Fibroblast of villous mesenchyme (primary cell): ENCODE measurements around the gene MTUS2. TPM values are rescaled to one million over a fixed set of nuclear protein-coding genes. Genes with fewer than 3 reads are reported as not detected.

Experiments used
- DNase-seq: peaks from one replicate; pipeline ENCODE4 v3.0.0-alpha.2; 2010; ENCODE audit warnings: low read depth
- H3K4me3 ChIP-seq: 2 replicates; pipeline ENCODE4 v1.5.1; 2011; ENCODE audit warnings: low read depth, mild to moderate bottlenecking, low read length
- total RNA-seq: library from RNA; depleted of rRNA; stranded (reverse); fragments of >200 nt; gene quantifications from 2 replicates; pipeline ENCODE4 v1.2.3, GENCODE V29; 2012
- TF ChIP-seq, protein P1 (sequence below): IDR thresholded peaks from 2 replicates; pipeline ENCODE4 v1.5.1; 2012; ENCODE audit warnings: low read depth, mild to moderate bottlenecking, low read length; ENCODE audit not compliant: insufficient read depth

The MTUS2 gene
- total RNA-seq, 1 donor: 1.3 TPM

GRCh38 chr13:29050719-29051118, 230.6 kb downstream of the MTUS2 start:
- TF ChIP-seq, protein P1, sequence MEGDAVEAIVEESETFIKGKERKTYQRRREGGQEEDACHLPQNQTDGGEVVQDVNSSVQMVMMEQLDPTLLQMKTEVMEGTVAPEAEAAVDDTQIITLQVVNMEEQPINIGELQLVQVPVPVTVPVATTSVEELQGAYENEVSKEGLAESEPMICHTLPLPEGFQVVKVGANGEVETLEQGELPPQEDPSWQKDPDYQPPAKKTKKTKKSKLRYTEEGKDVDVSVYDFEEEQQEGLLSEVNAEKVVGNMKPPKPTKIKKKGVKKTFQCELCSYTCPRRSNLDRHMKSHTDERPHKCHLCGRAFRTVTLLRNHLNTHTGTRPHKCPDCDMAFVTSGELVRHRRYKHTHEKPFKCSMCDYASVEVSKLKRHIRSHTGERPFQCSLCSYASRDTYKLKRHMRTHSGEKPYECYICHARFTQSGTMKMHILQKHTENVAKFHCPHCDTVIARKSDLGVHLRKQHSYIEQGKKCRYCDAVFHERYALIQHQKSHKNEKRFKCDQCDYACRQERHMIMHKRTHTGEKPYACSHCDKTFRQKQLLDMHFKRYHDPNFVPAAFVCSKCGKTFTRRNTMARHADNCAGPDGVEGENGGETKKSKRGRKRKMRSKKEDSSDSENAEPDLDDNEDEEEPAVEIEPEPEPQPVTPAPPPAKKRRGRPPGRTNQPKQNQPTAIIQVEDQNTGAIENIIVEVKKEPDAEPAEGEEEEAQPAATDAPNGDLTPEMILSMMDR: no peak
- H3K4me3 ChIP-seq: no peak overlapping the region
- DNase-seq: no peak

DNA sequence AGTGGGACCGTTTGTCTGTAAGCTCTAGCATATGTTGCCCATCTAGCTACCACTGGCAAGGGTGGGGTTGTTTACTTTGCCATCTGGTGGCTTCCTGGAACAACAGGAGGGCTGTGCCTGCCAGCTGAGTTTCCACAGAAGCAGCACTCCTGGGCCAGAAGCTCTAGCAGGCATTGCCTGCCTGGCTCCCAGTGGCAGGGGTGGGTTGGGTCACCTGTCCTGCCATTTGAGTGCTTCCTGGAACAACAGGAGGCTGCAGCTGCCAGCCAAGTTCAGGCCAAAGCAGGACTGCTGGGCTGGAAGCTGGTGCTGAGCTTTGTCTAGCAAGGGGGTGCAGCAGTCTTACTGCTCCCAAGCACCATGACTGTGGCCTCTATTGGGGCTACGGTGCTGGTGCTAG, 239.7 kb downstream of the MTUS2 start:
- TF ChIP-seq, protein P1: no peak
- DNase-seq: no peak
- H3K4me3 ChIP-seq: no peak overlapping the region

DNA sequence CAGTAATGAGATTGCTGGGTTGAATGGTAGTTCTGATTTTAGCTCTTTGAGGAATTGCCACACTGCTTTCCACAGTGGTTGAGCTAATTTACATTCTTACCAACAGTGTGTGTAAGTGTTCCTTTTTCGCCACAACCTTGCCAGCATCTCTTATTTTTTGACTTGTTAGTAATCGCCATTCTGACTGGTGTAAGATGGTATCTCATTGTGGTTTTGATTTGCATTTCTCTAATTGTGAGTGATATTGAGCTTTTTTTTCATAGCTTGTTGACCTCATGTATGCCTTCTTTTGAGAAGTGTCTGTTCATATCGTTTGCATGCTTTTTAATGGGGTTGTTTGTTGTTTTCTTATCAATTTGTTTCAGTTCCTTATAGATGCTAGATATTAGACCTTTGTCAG, 245.0 kb downstream of the MTUS2 start:
- DNase-seq: no peak
- H3K4me3 ChIP-seq: no peak overlapping the region
- TF ChIP-seq, protein P1: no peak

DNA sequence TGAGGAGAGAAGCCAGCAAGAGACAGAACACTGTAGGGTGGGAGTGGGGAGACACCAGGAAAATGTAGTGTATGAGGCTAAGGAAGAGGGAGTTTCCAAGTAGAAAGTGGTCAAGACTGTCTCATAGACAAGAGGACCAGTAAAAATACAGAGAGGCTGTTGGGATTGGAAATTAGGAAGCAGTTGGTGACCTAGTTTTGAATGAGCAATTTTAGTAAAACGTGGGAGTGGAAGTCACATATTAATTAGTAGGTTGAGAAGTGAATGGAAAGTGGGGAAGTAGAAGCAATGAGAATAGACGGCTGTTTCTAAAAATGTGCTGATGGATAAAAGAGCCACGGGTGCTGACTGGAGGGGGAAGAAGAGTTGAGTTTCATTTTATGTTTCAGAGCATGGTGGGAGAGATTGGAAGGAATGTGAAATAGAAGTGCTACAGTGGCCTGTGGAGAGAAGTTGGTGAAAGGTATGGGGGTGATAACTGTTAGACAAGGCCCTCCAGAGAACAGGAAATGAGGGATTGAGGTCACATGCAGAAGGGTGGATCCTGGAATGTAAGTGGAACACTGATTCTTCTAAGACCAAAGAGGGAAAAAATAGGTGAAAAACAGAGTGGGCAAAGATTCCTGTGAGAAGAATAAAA, 247.3 kb downstream of the MTUS2 start:
- DNase-seq: no peak
- TF ChIP-seq, protein P1: no peak
- H3K4me3 ChIP-seq: no peak overlapping the region

DNA sequence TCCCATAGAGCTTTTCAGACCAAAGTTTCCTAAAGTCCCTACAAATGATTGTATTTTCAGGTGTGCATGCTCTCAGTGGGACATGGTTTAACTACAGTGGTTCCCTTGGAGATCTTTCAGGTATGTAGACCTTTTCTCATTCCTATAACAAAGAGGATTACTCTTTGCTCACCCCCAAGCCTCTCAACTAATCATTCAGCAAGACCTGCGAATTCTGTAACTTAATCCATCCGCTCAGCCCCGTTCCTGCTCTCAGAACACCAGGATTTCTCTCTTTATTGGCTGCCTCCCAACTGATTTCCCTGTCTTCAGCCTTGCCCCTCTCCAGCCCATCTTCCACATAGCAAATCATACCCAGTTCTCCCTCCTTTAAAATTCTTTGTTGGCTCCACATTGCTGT, 253.6 kb downstream of the MTUS2 start:
- TF ChIP-seq, protein P1: no peak
- no peak overlapping the region for H3K4me3 ChIP-seq
- no peak for DNase-seq

DNA sequence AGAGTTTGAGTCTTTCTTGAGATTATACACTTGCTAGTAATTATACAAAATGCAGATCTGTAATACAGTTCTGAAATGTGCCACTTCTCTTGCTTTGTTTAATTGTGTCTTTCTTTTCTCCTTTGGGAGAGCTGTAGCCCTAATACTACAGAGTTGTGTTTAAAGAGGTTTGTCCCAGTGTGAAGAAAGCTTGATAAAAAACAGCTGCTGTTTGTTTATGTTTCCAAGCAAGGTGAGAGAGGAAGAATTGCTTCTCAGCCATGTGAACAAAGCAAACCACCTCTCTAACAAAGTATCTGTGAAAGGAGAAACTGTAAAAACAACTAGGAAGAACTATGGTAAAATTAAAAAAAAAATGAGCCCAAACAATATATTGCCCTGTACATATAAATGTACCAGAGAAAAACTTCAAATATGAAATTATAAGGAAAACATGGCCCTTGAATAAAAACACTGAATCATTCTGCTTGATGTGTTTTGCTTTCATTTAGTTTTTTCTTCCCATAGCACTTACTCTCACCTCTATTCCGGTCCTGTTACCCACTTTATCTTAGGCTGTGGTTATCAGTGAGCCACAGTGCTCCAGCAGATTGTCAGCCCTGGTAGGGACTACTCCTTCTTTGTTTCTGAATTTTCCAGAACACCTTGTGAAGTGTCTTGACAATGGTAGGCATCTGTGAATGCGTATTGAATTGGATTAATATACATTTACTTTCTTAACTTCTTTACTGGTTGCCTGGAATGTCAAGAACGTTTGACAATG, 257.1 kb downstream of the MTUS2 start:
- TF ChIP-seq, protein P1: no peak
- no peak for DNase-seq

More for the DNA sequence above, 257.1 kb downstream of the MTUS2 start:
- no peak overlapping the region for H3K4me3 ChIP-seq
